SK-N-SH treated with all-trans-retinoic acid at 6 μM for 48 hours (cell line): ENCODE data around the gene OR51B6.

Experiments
- ATAC-seq: fragments of 200-7000 bp; cut with Tn5 transposase; 3 replicates; pipeline ENCODE4 v1.9.1; 2020; ENCODE audit warnings: mild to moderate bottlenecking, moderate library complexity
- ARNTL ChIP-seq: fragments of 450-650 bp; formaldehyde crosslinking; IDR thresholded peaks from 2 replicates; pipeline ENCODE4 v1.5.0; 2020; ENCODE audit warnings: low read depth, mild to moderate bottlenecking, moderate library complexity, borderline replicate concordance
- BACH2 ChIP-seq: fragments of 250-450 bp; sonication (Bioruptor Pico); IDR thresholded peaks from 2 replicates; pipeline ENCODE4 v1.9.0; 2021; ENCODE audit warnings: mild to moderate bottlenecking, borderline replicate concordance
- CREB5 ChIP-seq: fragments of 250-450 bp; sonication (Bioruptor Pico); IDR thresholded peaks from 2 replicates; pipeline ENCODE4 v1.5.1; 2020; ENCODE audit warnings: low read depth, mild to moderate bottlenecking, moderate library complexity
- CSDC2 ChIP-seq: fragments of 250-450 bp; sonication (Bioruptor Pico); IDR thresholded peaks from 2 replicates; pipeline ENCODE4 v1.5.0; 2020; ENCODE audit warnings: mild to moderate bottlenecking, moderate library complexity
- CSRNP3 ChIP-seq: fragments of 250-450 bp; sonication (Bioruptor Pico); IDR thresholded peaks from 2 replicates; pipeline ENCODE4 v1.5.1; 2021; ENCODE audit warnings: mild to moderate bottlenecking, moderate library complexity
- ESRRG ChIP-seq: fragments of 250-450 bp; sonication (Bioruptor Pico); IDR thresholded peaks from 2 replicates; pipeline ENCODE4 v1.6.1; 2021; ENCODE audit warnings: mild to moderate bottlenecking
- GLIS3 ChIP-seq: fragments of 250-450 bp; sonication (Bioruptor Pico); IDR thresholded peaks from 2 replicates; pipeline ENCODE4 v1.5.0; 2020; ENCODE audit warnings: mild to moderate bottlenecking, moderate library complexity
- ISL1 ChIP-seq: fragments of 250-450 bp; sonication (Bioruptor Pico); IDR thresholded peaks from 2 replicates; pipeline ENCODE4 v2.1.2; 2022; ENCODE audit warnings: mild to moderate bottlenecking, moderate library complexity
- PATZ1 ChIP-seq: fragments of 250-450 bp; sonication (Bioruptor Pico); IDR thresholded peaks from 2 replicates; pipeline ENCODE4 v1.8.0; 2020; ENCODE audit warnings: mild to moderate bottlenecking, moderate library complexity, borderline replicate concordance
- POU6F1 ChIP-seq: fragments of 250-450 bp; sonication (Bioruptor Pico); IDR thresholded peaks from 2 replicates; pipeline ENCODE4 v1.8.0; 2021; ENCODE audit warnings: low read depth, mild to moderate bottlenecking, moderate library complexity, borderline replicate concordance
- PPARA ChIP-seq: fragments of 250-450 bp; sonication (Bioruptor Pico); IDR thresholded peaks from 2 replicates; pipeline ENCODE4 v1.5.0; 2020; ENCODE audit warnings: mild to moderate bottlenecking, borderline replicate concordance
- RARB ChIP-seq: fragments of 250-450 bp; sonication (Bioruptor Pico); IDR thresholded peaks from 2 replicates; pipeline ENCODE4 v1.8.0; 2021; ENCODE audit warnings: mild to moderate bottlenecking, moderate library complexity
- SNAI2 ChIP-seq: fragments of 250-450 bp; sonication (Bioruptor Pico); IDR thresholded peaks from 2 replicates; pipeline ENCODE4 v1.5.0; 2020; ENCODE audit warnings: mild to moderate bottlenecking, moderate library complexity
- TCF4 ChIP-seq: fragments of 250-450 bp; sonication (Bioruptor Pico); IDR thresholded peaks from 2 replicates; pipeline ENCODE4 v1.8.0; 2021; ENCODE audit warnings: mild to moderate bottlenecking, moderate library complexity, borderline replicate concordance
- TOX ChIP-seq: fragments of 250-450 bp; sonication (Bioruptor Pico); IDR thresholded peaks from 2 replicates; pipeline ENCODE4 v1.8.0; 2021; ENCODE audit warnings: mild to moderate bottlenecking, moderate library complexity, borderline replicate concordance
- TSHZ2 ChIP-seq: fragments of 250-450 bp; sonication (Bioruptor Pico); IDR thresholded peaks from 2 replicates; pipeline ENCODE4 v1.5.0; 2020; ENCODE audit warnings: mild to moderate bottlenecking, moderate library complexity
- ZC3H10 ChIP-seq: fragments of 250-450 bp; sonication (Bioruptor Pico); IDR thresholded peaks from 2 replicates; pipeline ENCODE4 v1.5.1; 2021; ENCODE audit warnings: mild to moderate bottlenecking, moderate library complexity
- ZFP3 ChIP-seq: fragments of 250-450 bp; sonication (Bioruptor Pico); IDR thresholded peaks from 2 replicates; pipeline ENCODE4 v1.5.0; 2020; ENCODE audit warnings: mild to moderate bottlenecking, moderate library complexity
- ZFP30 ChIP-seq: fragments of 450-650 bp; formaldehyde crosslinking; IDR thresholded peaks from 2 replicates; pipeline ENCODE4 v1.5.0; 2022; ENCODE audit warnings: mild to moderate bottlenecking, moderate library complexity
- ZNF565 ChIP-seq: fragments of 450-650 bp; formaldehyde crosslinking; conservative IDR thresholded peaks from 2 replicates; pipeline ENCODE4 v1.5.0; 2020; ENCODE audit warnings: low read depth, mild to moderate bottlenecking, moderate library complexity
- ZNF70 ChIP-seq: fragments of 450-650 bp; formaldehyde crosslinking; IDR thresholded peaks from 2 replicates; pipeline ENCODE4 v1.5.0; 2020; ENCODE audit warnings: mild to moderate bottlenecking, moderate library complexity

OR51B6 gene

GRCh38 chr11:5351208-5351607, at the start of gene OR51B6:
OR51B6 (plus strand) TSS chr11:5351508; CDS start chr11:5351508, 0 bp downstream.
- no peak for TF ChIP-seq ESRRG
- no peak for TF ChIP-seq TOX (CRISPR knock-in tag)
- no peak for TF ChIP-seq PPARA (CRISPR knock-in tag)
- TF ChIP-seq ZNF565: no peak
- TF ChIP-seq SNAI2 (CRISPR knock-in tag): no peak
- TF ChIP-seq ZFP30: no peak
- no peak for TF ChIP-seq GLIS3 (CRISPR knock-in tag)
- no peak for TF ChIP-seq ZFP3 (CRISPR knock-in tag)
- TF ChIP-seq, all 23 proteins: peak for 0
- no peak for ATAC-seq

- TF ChIP-seq PATZ1 (CRISPR knock-in tag) (no peak), ARNTL (CRISPR knock-in tag) (no peak), ISL1 (CRISPR knock-in tag) (no peak), CSDC2 (CRISPR knock-in tag) (no peak), TSHZ2 (CRISPR knock-in tag) (no peak), POU6F1 (no peak), PPARA (CRISPR knock-in tag) (no peak), CREB5 (CRISPR knock-in tag) (no peak), SNAI2 (CRISPR knock-in tag) (no peak), ZNF565 (no peak), TCF4 (no peak), RARB (CRISPR knock-in tag) (no peak), CSRNP3 (CRISPR knock-in tag) (no peak), ZFP30 (no peak), GLIS3 (CRISPR knock-in tag) (no peak), ESRRG (no peak), BACH2 (CRISPR knock-in tag) (no peak), ZC3H10 (CRISPR knock-in tag) (no peak)
- ATAC-seq: no peak
These were observed 49.5 kb upstream of the OR51B6 start, which contains the start of gene OR51B4 for GRCh38 chr11:5301846-5302245. OR51B4 (minus strand) TSS chr11:5301946; CDS start chr11:5301946, 0 bp downstream.

GRCh38 chr11:5303626-5304025, 47.7 kb upstream of the OR51B6 start:
- ATAC-seq: no peak
- TF ChIP-seq GLIS3 (CRISPR knock-in tag): no peak
- TF ChIP-seq TCF4: no peak
- no peak for TF ChIP-seq POU6F1
- TF ChIP-seq BACH2 (CRISPR knock-in tag): no peak
- TF ChIP-seq ZNF565: no peak
- no peak for TF ChIP-seq ESRRG
- no peak for TF ChIP-seq ZFP30
- no peak for TF ChIP-seq ARNTL (CRISPR knock-in tag)
- no peak for TF ChIP-seq ZNF70 (CRISPR knock-in tag)
- no peak for TF ChIP-seq TOX (CRISPR knock-in tag)
- no peak for TF ChIP-seq CREB5 (CRISPR knock-in tag)
